OCI-LY1 (cell line): ENCODE results near the gene PKD1L1.

Experiments
- H2AFZ ChIP-seq: fragments of 200-600 bp; sonication (generic), shearing (Covaris generic); 2 replicates; pipeline ENCODE4 v1.6.0; 2014; ENCODE audit warnings: antibody characterized with exemption, mild to moderate bottlenecking, low read length
- H3F3A ChIP-seq: fragments of 200-600 bp; sonication (generic), shearing (Covaris generic); 2 replicates; pipeline ENCODE4 v1.6.0; 2014; ENCODE audit warnings: mild to moderate bottlenecking, antibody characterized with exemption, low read length, moderate library complexity; ENCODE audit not compliant: insufficient read depth
- H3K27ac ChIP-seq: fragments of 200-600 bp; sonication (generic); 2 replicates; pipeline ENCODE4 v1.5.1; 2014; ENCODE audit warnings: low read length, mixed run types, mild to moderate bottlenecking, low read depth; ENCODE audit not compliant: poor library complexity, severe bottlenecking
- H3K27me3 ChIP-seq: fragments of 200-600 bp; sonication (generic); 2 replicates; pipeline ENCODE4 v1.6.0; 2014; ENCODE audit warnings: antibody characterized with exemption, mild to moderate bottlenecking, low read length, moderate library complexity; ENCODE audit not compliant: insufficient read depth
- H3K36me3 ChIP-seq: fragments of 200-600 bp; sonication (generic); 2 replicates; pipeline ENCODE4 v1.6.1; 2014; ENCODE audit warnings: mild to moderate bottlenecking, antibody characterized with exemption, low read length, moderate library complexity, mixed read lengths; ENCODE audit not compliant: insufficient read depth
- H3K4me1 ChIP-seq: fragments of 200-600 bp; sonication (generic); 2 replicates; pipeline ENCODE4 v1.5.1; 2014; ENCODE audit warnings: mild to moderate bottlenecking, low read length, moderate library complexity; ENCODE audit not compliant: insufficient read depth, severe bottlenecking
- H3K4me2 ChIP-seq: fragments of 200-600 bp; sonication (generic), shearing (Covaris generic); 2 replicates; pipeline ENCODE4 v1.6.1; 2014; ENCODE audit warnings: low read length
- H3K4me3 ChIP-seq: fragments of 200-600 bp; sonication (generic); 2 replicates; pipeline ENCODE4 v1.5.1; 2014; ENCODE audit warnings: low read length, low read depth, mild to moderate bottlenecking, mixed read lengths; ENCODE audit not compliant: poor library complexity, severe bottlenecking
- H3K79me2 ChIP-seq: fragments of 200-600 bp; shearing (Covaris generic); 2 replicates; pipeline ENCODE4 v1.6.1; 2016; ENCODE audit warnings: mixed run types, low read length, mixed read lengths; ENCODE audit not compliant: insufficient read depth
- H3K9ac ChIP-seq: fragments of 200-600 bp; sonication (generic), shearing (Covaris generic); 2 replicates; pipeline ENCODE4 v1.6.1; 2014; ENCODE audit warnings: mild to moderate bottlenecking, low read length, mixed read lengths
- H3K9me2 ChIP-seq: fragments of 200-600 bp; sonication (generic), shearing (Covaris generic); 2 replicates; pipeline ENCODE4 v1.6.1; 2014; ENCODE audit warnings: low read depth, mild to moderate bottlenecking, low read length, mixed read lengths
- H3K9me3 ChIP-seq: fragments of 200-600 bp; shearing (Covaris generic); 2 replicates; pipeline ENCODE4 v1.6.1; 2014; ENCODE audit warnings: low read length, mixed read lengths
- H4K20me1 ChIP-seq: fragments of 200-600 bp; sonication (generic), shearing (Covaris generic); 2 replicates; pipeline ENCODE4 v1.6.0; 2016; ENCODE audit warnings: mild to moderate bottlenecking, low read length; ENCODE audit not compliant: insufficient read depth
- CTCF ChIP-seq: fragments of 200-600 bp; sonication (generic), shearing (Covaris generic); IDR thresholded peaks from 2 replicates; pipeline ENCODE4 v1.5.1; 2017; ENCODE audit warnings: mild to moderate bottlenecking, antibody characterized with exemption, low read length, moderate library complexity, mixed read lengths
- EZH2 ChIP-seq: fragments of 200-600 bp; sonication (generic), shearing (Covaris generic); IDR thresholded peaks from 2 replicates; pipeline ENCODE4 v1.8.0; 2017; ENCODE audit warnings: borderline replicate concordance, mixed run types, mild to moderate bottlenecking, antibody characterized with exemption, low read length, moderate library complexity, mixed read lengths

PKD1L1 gene

GRCh38 chr7:47875406-47875805 is 72.9 kb downstream of the PKD1L1 start:
- Histone ChIP-seq H3K79me2 (no peaks in the 10 kb centered on the region), H3K36me3 (no peaks in the 10 kb centered on the region), H3K4me1 (no peaks in the 10 kb centered on the region), H3K4me3 (no peak overlapping the region), H3K4me2 (no peak overlapping the region), H3K27me3 (peaks cover 7% of the 10 kb centered on the region; the same call in 1 of the 2 replicates), H2AFZ (no peak overlapping the region), H3K9ac (no peak overlapping the region), H3F3A (no peaks in the 10 kb centered on the region; the same call in 1 of the 2 replicates), H4K20me1 (no peaks in the 10 kb centered on the region), H3K27ac (no peak overlapping the region), H3K9me3 (no peaks in the 10 kb centered on the region), H3K9me2 (no peaks in the 10 kb centered on the region)
- TF ChIP-seq CTCF, result no peak
- TF ChIP-seq EZH2, result no peak

DNA sequence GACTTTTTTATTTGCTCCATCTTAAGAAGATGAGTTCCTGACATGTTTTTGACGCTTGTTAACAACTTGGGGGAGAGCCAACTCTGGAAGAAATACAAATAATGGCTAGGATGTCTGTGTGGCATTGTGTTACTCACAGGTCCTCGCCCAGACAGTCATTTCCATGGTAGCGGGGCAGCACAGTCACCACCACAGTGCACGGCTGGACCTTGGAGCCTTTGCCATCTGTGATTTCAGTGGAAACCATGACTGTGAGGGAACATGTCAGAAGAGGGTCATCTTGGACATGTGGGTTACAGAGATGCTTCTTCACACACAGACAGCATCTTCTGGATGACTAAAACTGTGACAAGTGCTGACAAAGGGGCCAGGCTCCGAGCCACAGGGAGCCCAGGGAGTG is 74.5 kb downstream of the PKD1L1 start:
- TF ChIP-seq EZH2, result no peak
- TF ChIP-seq CTCF, result no peak
- peaks cover 4% of the 10 kb centered on the region; the same call in 1 of the 2 replicates for H3K27me3 ChIP-seq
- H3K4me1 ChIP-seq, result no peaks in the 10 kb centered on the region
- H4K20me1 ChIP-seq, result no peaks in the 10 kb centered on the region
- no peaks in the 10 kb centered on the region; the same call in 1 of the 2 replicates for H3F3A ChIP-seq
- H3K79me2 ChIP-seq, result no peaks in the 10 kb centered on the region
- no peak overlapping the region for H2AFZ ChIP-seq
- H3K36me3 ChIP-seq, result no peaks in the 10 kb centered on the region
- H3K4me3 ChIP-seq, result no peak overlapping the region
- no peak overlapping the region for H3K27ac ChIP-seq
- H3K9me2 ChIP-seq, result no peaks in the 10 kb centered on the region
- no peaks in the 10 kb centered on the region for H3K9me3 ChIP-seq
- H3K9ac ChIP-seq, result no peak overlapping the region
- no peak overlapping the region for H3K4me2 ChIP-seq

GRCh38 chr7:47867286-47867685 is 81.0 kb downstream of the PKD1L1 start:
- H2AFZ ChIP-seq, result no peak overlapping the region
- H3K27me3 ChIP-seq, result peaks cover 4% of the 10 kb centered on the region; the same call in 1 of the 2 replicates
- H3F3A ChIP-seq, result no peaks in the 10 kb centered on the region
- H3K27ac ChIP-seq, result no peak overlapping the region
- H3K4me2 ChIP-seq, result no peak overlapping the region
- no peaks in the 10 kb centered on the region for H3K4me1 ChIP-seq
- TF ChIP-seq EZH2 (no peak), CTCF (no peak)
- no peaks in the 10 kb centered on the region for H3K9me2 ChIP-seq
- no peaks in the 10 kb centered on the region for H3K9me3 ChIP-seq
- H4K20me1 ChIP-seq, result no peaks in the 10 kb centered on the region
- no peaks in the 10 kb centered on the region for H3K79me2 ChIP-seq
- no peak overlapping the region for H3K4me3 ChIP-seq
- no peaks in the 10 kb centered on the region for H3K36me3 ChIP-seq
- no peak overlapping the region for H3K9ac ChIP-seq
